ENCODE measurements around the gene NEGR1.

DNA sequence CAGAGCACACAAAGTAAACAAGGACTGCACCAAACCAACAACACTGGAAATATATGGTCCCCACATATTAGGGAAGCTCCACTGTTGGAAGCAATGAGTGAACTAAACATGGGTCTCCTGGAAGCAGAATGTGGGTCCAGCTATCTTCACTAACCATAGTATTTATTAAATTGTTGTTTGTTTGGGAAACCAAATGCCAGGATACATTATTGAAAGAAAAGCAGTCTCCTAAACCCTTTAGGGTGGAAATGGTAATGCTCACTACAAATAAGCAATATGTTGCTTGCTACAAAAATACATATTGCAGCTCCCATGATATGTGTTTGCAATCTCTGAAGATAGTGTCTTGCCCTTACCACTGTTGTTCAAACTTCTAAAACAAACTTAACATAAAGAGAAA, 2.2 kb downstream of the NEGR1 start:
- TF ChIP-seq, protein P1, sequence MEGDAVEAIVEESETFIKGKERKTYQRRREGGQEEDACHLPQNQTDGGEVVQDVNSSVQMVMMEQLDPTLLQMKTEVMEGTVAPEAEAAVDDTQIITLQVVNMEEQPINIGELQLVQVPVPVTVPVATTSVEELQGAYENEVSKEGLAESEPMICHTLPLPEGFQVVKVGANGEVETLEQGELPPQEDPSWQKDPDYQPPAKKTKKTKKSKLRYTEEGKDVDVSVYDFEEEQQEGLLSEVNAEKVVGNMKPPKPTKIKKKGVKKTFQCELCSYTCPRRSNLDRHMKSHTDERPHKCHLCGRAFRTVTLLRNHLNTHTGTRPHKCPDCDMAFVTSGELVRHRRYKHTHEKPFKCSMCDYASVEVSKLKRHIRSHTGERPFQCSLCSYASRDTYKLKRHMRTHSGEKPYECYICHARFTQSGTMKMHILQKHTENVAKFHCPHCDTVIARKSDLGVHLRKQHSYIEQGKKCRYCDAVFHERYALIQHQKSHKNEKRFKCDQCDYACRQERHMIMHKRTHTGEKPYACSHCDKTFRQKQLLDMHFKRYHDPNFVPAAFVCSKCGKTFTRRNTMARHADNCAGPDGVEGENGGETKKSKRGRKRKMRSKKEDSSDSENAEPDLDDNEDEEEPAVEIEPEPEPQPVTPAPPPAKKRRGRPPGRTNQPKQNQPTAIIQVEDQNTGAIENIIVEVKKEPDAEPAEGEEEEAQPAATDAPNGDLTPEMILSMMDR (conservative IDR thresholded peaks at IDR 0.05; ENCODE audit: low read length) = no peak
- no peak for TF ChIP-seq EZH2phosphoT487 (IDR thresholded peaks at IDR 0.05; ENCODE audit: borderline replicate concordance, low read depth, low read length)

Data from OCI-LY7 (cell line).